IPS-NIHi7 (cell line): ENCODE results near the gene NFATC3.
"Not testable (repeated sequence)": the region's sequence is repeated elsewhere in the genome, so short reads cannot be mapped to it uniquely, and the experiment has no call there.

ENCODE experiments used
- DNase-seq: peaks from one replicate; pipeline ENCODE4 v3.0.0; 2012; ENCODE audit warnings: mixed read lengths; ENCODE audit errors: extremely low spot score

Gene NFATC3

DNA sequence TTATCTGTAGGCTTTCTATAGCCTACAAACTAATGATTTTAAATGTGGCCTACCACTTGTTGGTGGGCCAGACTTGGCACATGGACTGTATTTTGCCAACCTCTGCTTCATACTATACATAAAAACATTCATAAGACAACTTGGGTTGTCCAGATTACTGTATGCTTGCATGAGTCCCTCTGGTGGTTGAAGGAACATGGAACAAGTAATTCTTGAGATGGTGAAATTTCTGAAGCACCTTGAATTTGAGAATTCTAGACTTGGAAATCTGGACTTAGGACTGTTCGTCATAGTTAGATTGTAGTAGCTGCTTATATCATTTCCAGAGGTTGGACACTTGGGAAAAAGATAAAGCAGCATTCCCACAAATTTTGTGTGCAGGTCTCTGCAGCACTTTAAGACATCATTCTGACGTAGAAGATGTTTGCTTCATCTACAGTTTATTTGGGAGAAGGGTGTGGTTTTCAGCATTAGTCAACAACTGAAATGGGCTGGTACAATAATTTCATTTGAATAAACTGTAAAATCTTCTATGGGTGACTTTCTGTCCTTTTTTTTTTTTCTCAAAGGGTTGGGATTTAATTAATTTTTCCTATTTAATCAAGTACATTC lies 31.2 kb downstream of the NFATC3 start:
- DNase-seq = no peak

DNA sequence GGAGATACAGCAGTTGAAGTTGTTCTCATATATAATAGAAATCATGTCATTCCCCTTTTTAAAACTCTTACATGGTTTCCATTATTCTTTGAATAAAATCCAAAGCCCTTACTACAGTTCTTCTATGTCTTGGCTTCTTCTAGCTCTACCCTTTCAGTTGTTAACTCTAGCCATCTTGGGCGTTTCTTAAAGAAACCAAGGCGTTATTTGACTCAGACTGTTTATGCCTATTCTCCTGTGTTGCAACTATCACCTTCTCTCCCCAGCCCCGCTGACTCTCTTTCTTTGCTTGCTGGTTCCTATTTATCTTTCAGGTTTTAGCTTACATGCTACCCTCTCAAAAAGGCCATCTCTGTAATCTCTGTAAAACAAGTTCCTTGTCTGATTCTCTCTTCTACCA lies 32.7 kb downstream of the NFATC3 start:
- DNase-seq = no peak

DNA sequence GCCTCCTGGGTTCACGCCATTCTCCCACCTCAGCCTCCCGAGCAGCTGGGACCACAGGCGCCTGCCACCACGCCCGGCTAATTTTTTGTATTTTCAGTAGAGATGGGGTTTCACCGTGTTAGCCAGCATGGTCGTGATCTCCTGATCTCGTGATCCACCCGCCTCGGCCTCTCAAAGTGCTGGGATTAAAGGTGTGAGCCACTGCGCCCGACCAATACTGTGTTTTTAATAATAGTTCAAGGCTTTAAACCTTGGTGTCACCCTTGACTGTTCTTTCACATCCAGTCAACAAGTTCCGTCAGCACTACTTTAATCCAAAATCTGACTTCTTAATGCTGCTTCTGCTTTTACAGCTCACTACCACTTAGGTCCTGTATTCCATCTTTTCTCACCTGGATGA lies 33.8 kb downstream of the NFATC3 start:
- DNase-seq = not testable (repeated sequence)

DNA sequence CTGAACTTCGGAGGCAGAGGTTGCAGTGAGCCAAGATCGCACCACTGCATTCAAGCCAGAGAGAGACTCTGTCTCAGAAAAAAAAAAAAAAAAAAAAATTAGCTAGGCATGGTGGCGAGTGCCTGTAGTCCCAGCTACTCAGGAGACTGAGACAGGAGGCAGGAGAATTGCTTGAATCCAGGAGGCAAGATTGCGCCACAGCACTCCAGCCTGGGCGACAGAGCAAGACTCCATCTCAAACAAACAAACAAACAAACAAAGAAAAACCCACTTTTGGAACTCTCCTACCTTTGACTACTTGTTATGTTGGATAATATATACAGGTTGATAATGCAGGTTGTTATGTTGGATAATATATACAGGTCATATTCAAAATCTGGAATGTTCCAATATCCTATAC lies 35.3 kb downstream of the NFATC3 start:
- DNase-seq = not testable (repeated sequence)

DNA sequence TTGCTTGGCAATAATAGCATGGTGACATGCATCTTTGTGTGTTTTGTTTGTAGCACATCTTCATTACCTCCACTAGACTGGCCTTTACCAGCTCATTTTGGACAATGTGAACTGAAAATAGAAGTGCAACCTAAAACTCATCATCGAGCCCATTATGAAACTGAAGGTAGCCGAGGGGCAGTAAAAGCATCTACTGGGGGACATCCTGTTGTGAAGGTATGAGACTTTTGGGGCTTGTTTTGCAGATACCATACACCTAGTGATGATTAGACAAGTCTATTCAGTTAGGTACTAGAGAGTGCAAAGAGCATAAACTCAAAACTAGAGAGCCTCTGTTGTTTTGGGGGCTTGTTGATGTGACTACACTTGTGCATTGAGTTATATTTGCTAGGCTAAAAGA lies 41.2 kb downstream of the NFATC3 start:
- no peak for DNase-seq

DNA sequence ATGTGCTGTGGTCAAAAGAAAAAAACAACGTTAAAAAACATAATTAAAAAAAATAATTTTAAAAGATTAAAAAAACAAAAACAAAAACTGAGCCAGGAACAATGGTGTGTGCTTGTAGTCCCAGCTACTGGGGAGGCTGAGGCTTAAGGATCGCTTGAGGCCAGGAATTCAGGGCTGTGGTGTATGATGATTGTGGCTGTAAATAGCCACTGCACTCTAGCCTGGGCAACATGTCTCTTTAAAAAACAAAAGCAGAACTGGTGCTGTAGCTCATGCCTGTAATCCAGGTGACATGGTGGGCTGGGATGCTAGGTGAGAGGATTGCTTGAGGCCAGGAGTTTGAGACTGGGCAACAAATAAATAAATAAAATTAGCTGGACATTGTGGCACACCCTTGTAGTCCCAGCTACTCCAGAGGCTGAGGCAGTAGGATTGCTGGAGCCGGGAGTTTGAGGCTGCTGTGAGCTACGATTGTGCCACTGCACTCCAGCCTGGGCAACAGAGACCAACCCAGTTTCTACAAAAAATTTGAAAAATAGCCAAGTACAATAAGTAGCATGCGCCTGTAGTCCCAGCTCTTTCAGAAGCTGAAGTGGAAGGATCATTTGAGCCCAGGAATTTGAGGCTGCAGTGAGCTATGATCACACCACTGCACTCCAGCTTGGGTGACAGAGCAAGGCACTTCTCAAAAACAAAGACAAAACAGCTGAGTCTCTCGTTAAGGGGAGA lies 43.6 kb downstream of the NFATC3 start:
- DNase-seq = no peak

DNA sequence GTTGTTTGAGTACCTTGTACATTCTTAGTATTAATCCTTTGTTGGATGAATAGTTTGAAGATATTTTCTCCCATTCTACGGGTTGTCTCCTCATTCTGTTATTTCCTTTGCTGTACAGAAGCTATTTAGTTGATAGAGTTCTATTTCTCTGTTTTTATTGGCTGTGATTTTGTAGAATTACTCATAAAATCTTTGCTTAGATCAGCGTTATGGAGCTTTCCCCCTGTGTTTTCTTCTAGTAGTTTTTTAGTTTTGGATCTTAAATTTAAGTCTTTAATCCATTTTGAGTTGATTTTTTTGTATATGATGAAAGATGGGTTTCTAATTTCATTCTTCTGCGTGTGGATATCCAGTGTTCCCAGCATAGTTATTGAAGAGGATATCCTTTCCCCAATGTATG lies 45.4 kb downstream of the NFATC3 start:
- no peak for DNase-seq

DNA sequence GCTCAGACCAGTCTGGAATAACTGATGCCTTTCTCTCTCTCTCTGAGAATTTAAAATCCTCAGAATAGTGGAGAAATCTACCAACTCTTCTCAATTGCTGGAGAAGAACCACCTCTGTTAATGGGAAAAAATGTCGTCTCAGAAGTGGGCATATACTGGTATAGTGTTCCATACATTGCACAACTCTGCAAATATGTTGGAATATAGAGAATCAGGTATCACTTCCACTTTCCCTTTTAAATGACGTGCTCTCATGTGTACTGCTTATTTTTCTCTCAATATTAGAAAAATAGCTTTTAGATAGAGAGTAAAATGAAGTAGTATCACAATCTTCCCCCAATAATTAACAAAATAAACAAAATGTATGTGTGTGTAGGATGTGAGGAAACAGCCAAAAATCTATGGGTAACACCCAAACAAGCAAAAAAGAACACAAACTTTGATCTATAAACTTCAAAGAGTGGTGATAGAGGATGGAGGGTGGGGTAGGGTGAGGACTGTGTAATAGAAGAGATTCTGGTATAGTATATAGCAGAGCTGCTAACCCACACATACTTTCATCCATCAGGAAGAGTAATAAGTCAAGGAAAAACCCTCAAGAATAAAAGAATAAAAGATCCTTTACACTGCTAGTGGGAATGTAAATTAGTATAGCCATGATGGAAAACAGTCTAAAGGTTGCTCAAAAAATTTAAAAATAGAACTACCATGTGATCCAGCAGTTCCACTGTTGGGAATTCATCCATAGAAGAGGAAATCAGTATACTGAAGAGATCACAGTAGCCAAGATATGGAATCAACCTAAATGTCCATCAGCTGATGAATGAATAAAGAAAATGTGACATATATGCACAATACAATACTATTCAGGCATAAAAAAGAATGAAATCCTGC lies 46.9 kb downstream of the NFATC3 start:
- DNase-seq = no peak

DNA sequence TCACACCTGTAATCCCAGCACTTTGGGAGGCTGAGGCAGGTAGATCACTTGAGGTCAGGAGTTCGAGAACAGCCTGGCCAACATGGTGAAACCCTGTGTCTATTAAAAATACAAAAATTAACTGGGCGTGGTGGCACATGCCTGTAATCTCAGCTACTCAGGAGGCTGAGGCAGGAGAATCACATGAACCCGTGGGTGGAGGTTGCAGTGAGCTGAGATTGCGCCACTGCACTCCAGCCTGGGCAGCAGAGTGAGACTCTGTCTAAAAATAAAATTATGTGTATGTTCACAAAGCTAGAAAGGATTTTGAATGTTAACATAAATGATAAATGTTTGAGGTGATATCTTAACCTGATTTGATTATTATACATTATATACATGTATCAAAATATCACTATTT lies 47.8 kb downstream of the NFATC3 start:
- not testable (repeated sequence) for DNase-seq

DNA sequence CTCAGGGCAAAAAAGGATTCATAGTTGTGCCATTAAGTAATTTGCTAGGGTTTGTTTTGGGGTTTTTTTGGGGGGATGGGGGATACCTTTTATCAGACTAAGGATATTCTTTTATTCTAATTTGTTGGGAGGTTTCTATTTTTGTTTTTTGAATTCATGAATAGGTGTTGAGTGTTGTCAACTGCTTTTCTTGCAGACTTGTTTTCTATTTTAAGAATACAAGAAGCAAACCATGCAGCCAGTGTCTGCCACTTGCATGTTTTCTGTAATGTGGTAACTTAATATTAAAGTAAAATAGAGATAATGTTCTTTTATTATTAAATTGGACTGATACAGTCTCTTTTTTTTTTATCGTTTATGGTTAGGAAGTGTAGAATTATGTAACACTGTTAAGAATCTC lies 49.5 kb downstream of the NFATC3 start:
- no peak for DNase-seq

DNA sequence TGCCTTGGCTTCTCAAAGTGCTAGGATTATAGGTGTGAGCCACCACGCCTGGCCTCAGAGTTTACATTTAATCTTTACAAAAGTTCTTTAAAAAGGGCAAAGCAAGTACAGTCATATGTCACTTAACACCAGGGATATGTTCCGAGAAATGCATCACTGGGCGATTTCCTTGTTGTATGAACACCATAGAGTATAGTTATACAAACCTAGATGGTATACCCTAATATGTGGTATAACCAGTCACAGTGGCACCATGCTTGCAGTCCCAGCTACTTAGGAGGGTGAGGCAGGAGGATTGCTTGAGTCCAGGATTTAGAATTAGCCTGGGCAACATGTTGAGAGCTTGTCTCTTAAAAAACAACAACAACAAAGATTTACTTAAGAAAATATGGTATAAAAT lies 51.3 kb downstream of the NFATC3 start:
- DNase-seq = no peak

DNA sequence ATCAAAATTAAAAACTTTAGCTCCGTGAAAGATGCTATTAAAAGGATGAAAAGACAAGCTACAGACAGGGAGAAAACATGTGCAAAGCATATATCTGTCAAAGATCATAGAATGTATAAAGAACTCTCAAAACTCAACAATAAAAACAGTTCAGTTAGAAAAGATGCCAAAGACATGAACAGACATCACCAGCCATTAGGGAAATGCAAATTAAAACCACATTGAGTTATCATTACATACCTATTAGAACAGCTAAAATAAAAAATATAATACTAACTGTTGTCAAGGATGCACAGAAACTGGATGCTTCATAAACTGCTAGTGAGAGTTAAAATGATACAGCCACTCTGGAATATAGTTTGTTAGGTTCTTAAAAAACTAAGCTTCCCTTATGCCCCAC lies 58.8 kb downstream of the NFATC3 start:
- DNase-seq = no peak

DNA sequence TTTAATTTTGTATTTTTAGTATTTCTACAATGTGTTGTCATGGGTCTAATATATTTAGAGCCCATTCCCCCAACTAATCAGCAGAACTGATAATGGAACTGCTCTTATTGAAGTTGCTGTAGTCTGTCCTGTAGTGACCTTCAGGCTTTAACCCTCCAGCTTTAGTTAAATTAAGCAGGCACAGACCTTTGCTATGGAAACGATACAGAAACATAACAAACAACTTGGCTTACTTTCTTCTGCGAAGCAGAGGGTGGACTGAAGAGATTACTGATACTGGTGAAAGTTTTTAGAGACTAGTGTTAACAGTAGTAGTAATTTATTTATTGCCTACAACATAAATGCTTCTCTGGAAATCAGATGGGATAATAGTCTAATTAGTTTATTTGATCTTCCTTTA lies 61.4 kb downstream of the NFATC3 start:
- no peak for DNase-seq

DNA sequence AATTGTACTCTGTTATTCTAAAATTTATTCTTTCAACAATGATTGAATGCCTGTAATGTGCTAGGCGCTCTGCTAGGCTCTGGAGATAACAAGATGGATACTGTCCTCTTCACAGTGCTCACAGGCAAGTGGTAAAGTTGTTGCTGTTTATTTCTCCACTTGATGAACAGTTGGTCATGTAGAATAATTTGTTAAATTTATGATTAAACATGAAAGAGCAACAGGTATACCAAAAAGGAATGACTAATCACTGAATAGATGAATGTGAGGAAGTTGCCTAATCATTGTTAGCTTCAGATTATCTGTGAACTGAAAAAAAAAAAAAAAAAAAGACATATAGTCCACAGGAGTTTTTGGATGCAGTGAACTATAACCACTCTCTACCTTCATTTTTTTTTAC lies 62.3 kb downstream of the NFATC3 start:
- no peak for DNase-seq

DNA sequence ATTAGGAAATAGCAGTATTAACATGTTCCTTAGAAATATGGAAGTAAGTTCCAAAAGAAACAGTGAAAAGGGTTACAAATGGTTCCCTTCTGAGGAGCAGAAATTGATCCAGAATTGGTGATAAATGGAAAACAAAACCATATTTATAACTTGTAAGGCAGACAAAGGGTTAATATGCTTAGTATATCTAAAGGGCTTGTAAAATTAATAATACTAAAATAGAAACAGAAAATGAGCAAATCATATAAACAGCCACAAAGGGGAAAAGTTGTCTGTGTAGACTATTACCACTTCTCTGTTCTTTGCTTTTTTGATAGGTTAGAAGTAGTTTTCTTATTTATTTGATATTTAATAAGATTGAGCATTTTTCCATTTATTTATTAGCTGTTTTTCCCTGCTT lies 64.4 kb downstream of the NFATC3 start:
- DNase-seq = no peak

DNA sequence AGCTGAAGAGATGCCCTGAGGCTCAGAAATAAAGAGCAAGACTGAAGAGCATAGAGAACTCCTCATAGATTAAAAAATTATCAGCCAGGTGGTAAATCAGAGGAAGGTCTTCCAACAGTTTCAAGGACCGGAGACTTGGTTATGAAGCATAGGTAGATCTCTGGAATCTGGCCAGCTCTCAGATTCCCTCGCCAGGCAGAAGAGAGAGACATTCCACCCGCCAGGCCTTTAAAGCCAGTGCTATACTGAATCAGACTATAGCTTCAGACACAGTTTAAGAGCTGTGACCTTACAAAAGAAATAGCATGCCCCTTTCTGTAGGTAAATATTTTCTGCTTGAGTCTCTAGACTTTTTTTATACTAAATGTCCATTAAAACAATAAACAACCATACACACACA lies 70.3 kb downstream of the NFATC3 start:
- no peak for DNase-seq

DNA sequence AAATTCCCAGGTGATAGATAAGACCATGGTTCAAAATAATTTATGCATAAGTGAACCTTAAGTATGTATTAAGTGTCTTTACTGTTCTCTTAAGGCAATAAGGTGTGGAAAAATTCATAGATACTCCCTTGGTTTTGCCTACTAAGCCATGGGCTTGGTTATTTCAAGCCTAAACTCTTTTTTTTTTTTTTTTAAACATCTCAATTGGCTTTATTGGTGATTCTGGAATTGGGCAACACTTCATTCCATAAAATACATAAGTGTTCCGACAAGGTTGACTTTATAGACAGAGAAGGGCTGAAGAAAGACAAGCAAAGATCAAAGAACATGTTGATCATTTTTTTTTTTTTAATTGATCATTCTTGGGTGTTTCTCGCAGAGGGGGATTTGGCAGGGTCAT lies 77.2 kb downstream of the NFATC3 start:
- no peak for DNase-seq

DNA sequence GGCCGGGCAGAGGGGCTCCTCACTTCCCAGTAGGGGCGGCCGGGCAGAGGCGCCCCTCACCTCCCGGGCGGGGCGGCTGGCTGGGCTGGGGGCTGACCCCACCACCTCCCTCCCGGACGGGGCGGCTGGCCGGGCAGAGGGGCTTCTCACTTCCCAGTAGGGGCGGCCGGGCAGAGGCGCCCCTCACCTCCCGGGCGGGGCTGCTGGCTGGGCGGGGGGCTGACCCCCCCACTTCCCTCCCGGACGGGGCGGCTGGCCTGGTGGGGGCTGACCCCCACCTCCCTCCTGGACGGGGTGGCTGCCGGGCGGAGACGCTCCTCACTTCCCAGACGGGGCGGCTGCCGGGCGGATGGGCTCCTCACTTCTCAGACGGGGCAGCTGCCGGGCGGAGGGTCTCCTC lies 78.1 kb downstream of the NFATC3 start:
- not testable (repeated sequence) for DNase-seq

DNA sequence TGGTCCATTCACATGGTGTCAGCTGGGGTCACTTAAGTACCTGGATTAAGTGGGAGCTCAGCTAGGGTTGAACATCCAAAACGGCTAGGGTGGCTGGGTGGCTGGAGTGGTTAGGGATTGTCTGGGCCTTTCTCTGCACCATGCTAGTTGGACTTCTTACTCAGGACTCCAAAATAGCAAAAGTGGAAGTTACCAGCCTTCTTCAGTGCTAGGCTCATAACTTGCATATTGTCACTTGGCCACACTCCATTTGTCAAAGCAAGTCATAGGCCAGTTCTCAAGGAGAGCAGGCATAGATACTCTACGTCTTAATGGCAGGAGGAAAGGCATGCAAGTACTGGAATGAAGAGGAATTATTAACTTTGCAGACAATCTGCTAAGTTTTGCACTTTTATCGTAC lies 81.1 kb downstream of the NFATC3 start:
- no peak for DNase-seq

DNA sequence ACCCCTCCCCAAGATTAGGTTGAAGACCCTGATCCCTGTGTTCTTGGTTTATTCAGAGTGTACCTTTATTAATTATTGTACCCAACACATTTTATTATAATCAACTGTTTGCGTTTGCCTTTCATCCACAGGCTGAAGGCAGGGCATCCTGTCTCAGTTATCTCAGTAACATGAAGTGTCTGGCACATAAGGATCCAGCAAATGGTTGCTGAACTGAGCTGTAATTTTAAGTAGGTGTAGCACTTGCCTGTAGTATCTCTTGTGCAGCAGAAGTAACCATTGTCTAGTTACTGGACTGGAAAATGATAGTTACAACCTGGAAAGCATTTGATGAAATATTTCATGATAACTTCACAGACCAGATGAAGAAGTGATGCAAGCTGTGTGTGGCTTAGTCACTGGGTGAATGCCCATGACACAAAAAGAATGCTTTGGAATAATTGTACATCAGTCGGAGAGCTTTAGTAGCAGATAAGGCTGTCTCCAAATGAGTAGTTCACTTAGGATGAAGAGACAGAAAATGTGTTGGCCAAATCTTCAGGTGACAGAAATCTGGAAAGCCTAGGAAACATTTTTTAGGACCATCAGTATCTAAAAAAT lies 94.1 kb downstream of the NFATC3 start:
- DNase-seq = no peak

DNA sequence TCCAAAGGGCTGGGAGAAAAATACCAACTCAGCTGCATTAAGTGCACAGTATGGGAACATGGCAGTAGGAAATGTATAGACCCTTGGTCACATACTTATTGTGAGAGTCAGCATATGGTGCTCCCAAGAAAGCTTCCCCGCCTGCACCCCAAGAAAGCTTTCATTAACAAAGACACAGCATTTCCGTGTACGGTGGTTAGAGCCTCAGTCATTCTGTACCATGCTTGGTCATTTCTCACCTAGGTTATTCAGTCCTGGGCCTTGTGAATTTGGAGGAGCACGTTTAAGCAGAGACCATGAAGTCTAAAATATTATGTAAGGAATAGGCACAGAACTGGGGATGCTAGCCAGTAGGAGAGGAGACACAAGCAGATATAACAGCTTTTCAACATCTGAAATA lies 94.7 kb downstream of the NFATC3 start:
- no peak for DNase-seq

DNA sequence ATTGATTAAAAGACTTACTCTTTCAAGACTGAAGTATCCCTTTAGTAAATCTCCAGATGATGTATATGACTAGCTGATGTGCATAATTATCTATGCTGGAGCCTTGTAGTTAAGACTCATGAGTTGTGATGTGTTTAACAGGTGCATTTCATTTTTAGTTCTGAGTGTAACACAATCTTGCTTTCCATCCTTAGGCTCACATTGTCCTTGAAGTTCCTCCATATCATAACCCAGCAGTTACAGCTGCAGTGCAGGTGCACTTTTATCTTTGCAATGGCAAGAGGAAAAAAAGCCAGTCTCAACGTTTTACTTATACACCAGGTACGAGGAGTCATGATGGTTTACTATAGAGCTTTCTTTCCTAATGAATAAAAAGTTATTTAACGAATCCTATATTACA lies 97.9 kb downstream of the NFATC3 start:
- DNase-seq = no peak
